NCI-H524 treated with DMSO at 0.1 percent for 48 hours (cell line): ENCODE measurements around the gene VPS72.

Experiments
- DNase-seq: peaks from one replicate; lab custom pipeline; 2025; lab: John Stamatoyannopoulos, UW

VPS72 gene

GRCh38 chr1:151144474-151145303, 45.3 kb downstream of the VPS72 start:
- no peak for DNase-seq

DNA sequence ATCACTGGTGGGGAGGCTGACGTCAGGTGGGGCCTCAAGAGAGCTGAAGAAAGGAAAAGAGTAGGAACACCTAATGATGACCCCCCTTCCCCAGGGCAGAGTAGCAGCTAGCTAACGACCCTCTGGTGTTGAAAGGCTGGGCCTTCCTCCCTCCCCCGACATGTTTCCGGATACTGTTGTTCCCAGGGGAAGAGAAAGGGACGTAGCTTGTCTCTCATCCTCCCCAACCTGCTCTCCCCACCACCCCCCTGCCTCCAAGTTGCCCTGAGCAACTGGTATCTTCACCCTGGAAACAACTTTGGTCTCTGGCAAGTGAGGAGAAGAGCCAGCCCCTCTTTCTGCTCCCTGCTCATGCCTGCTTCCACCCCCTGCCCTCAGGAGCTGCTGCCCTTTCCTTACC, 46.0 kb downstream of the VPS72 start:
- no peak for DNase-seq

DNA sequence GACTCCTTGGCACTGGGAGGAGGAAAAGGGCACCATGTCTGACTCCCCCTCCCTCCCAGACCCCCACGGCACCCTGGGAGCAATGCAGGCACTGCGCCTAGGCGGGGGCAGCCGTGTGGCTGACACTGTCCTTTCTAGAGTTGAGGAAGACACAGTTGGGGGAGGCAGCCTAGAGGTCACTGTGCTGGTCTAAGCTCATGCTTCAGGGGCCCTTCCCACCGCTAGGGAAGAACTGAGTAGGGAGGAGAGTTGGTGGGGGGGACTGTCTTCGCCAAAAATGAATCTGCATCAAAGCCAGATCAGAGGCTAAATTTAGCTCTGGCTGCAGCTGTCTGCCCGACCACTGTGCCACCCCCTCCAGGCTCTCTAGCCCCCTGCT, 47.0 kb downstream of the VPS72 start:
- DNase-seq = no peak

DNA sequence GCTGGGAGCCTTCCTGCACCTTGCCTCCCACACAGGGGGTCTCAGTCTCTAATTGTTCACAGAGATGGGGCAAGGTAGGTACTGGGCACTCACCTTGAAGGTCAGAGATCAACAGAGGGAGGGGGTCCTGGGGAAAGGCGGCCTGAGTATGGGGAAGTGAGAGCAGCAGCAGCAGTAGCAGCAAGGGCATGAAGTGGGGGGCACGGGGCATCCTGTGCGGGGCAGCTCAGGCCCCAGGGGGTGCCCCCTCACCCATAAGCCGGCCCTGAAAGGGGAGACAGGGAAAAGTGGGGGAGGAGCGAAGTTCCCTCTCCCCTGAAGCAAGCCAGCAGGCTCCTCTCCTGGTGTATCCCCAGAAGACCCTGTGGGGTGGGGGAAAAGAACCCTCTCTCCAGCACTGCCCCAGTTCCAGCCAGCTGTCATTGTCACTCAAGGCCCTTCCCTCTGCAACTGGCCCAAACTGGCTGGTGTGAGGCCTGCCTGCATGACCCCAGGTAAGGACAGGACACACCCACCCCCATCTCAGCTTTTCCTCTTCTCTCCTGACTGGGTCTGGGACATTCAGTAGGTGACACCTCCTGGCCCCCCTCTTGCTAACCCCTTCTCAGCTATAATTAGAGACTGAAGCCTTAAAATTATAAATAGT, 47.5 kb downstream of the VPS72 start:
- no peak for DNase-seq

DNA sequence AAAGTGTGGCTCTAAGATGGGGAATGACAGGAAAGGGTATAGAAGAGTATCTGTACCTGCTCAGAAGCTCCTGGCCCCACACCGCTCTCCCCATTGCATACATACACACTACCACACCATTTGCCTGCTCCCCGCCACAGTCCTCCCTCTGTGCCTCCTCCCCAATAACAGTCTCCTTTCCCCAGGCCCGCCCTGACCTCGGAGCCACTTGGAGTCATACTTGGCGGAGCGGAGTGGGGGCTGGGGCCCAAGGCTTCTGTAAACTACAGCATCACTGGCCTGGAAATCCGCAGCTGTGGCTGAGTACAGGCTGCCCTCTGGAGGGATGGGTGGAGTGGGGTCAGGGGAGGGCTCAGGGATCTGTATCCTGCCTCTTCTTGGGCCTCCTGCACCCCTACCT, 52.2 kb downstream of the VPS72 start:
- DNase-seq = no peak

DNA sequence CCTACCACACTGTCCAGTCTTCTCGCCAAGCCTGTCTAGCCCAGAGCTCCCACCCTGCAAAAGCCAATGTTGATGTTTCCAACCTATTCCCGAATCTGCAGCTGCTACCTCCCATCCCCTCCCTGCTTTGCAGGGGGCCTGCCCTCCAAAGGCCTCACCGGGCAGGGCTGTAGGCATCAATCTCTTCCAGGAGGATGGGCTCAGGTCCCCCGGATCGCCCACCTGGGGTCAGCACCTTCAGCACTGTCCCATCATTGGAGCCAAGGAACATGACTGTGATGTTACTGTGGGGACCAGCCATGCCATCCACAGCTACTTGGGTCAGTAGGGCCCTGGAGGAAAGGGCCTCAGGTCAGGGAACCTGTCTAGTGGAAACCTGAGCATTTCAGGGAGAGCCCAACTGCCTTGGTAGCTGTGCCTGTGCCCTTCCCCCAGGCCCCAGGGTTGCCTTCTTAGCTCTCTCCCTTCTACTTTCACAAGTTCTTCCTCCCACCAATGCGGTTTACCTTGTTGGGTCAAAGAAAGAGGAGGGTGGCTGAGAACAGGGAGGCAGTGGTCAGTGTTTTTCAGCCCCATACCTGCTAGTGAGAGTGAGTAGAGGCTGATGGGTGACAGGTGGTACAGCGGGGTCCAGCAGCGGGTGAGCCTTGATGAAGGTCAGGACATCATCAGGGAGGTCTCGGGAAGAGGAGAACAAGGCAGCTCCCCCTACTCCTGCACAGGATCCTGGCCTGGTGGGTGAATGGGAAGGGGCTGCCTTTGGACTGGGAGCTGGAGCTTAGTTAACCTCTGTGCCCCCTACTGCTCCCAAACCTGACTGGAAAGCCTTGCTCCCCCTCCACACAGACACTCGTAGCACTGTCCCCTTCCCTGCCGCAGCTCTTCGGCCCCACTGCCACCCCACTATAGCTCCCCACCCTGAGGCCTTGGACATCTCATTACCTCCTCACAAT, 54.3 kb downstream of the VPS72 start:
- no peak for DNase-seq

GRCh38 chr1:151134991-151135390, 55.0 kb downstream of the VPS72 start:
- DNase-seq = no peak

GRCh38 chr1:151134396-151134795, 55.6 kb downstream of the VPS72 start:
- no peak for DNase-seq

DNA sequence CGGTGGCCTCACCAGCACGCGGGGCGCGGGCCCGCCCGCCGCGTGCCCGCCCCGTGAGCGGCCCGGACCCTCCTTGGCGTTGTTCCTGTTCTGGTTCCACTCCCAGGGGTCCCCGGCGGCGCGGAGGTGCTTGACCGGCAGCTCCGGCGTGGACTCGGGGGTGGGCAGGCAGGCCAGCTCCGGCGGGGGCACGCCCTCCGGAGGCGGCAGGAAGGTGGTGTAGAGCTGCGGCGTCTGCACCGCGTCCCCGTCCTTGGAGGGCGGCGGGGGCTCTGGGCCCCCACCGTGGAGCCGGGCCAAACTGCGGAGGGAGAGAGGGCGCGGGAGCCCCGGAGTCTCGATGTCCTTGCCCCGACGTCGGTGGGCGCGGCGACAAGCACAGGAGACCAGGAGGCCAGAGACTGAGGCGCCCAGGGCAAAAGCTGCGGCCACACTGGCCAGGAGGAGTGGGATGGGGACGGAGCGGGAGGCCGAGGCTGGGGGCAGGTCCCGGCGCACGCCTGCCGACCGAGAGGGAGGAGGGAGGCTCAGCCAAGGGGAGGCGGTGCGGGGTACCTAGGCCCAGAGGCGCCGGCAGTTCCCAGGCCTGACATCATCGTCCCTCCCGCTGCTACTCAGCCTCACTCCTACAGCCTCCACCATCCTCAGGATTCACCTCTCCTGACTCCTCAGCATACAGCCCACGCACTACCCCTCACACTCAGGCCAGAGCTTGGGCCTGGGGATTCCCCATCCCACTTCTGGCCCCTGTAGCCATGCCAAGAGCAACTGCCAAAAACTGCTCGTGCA, 56.8 kb downstream of the VPS72 start:
- DNase-seq = no peak

- no peak for DNase-seq
Observed at GRCh38 chr1:151132335-151133017, 57.5 kb downstream of the VPS72 start.

GRCh38 chr1:151131701-151132334, 58.2 kb downstream of the VPS72 start:
- DNase-seq = no peak

- no peak for DNase-seq
Observed at GRCh38 chr1:151130987-151131586, 58.9 kb downstream of the VPS72 start.

GRCh38 chr1:151128800-151129199, 61.2 kb downstream of the VPS72 start:
- DNase-seq = no peak
